SK-N-SH (cell line): ENCODE data around the gene SCNN1B. TPM values are rescaled to one million over a fixed set of nuclear protein-coding genes. Genes with fewer than 3 reads are reported as not detected.

Experiments used
- CTCF ChIA-PET: fragments of 300-600, 350-600 bp; formaldehyde crosslinking; extraction: SDS; loops from one replicate; lab custom pipeline; 2021; lab: Yijun Ruan, JAX
- POLR2A ChIA-PET: fragments of 350-600 bp; sonication (Branson Sonifier 250); formaldehyde crosslinking; extraction: SDS; loops from one replicate; lab custom pipeline; 2020; ENCODE audit warnings: antibody characterized with exemption, inconsistent platforms; lab: Yijun Ruan, JAX
- DNase-seq: peaks from one replicate; pipeline ENCODE4 v3.0.0; 2012
- H2AFZ ChIP-seq: fragments of 200-600 bp; sonication (generic); 2 replicates; pipeline ENCODE4 v1.8.1; 2016; ENCODE audit warnings: antibody characterized with exemption, mild to moderate bottlenecking, low read depth
- H3F3A ChIP-seq: fragments of 200-600 bp; sonication (generic); replicated peaks from 2 replicates; pipeline ENCODE3; 2016; ENCODE audit warnings: antibody characterized with exemption, mild to moderate bottlenecking; ENCODE audit not compliant: insufficient read depth
- H3K27ac ChIP-seq, 2 experiments: fragments of 200-500 bp in 1 of 2; fragments of 200-600 bp in 1 of 2; sonication (Bioruptor generic) in 1 of 2; sonication (generic), shearing (Covaris generic) in 1 of 2; 2 replicates each; pipeline versions ENCODE4 v1.5.1 to v1.6.1; 2014 to 2016; ENCODE audit warnings: low read depth in 2 of 2, inconsistent platforms in 1 of 2, low read length in 1 of 2, mild to moderate bottlenecking in 1 of 2, mixed read lengths in 1 of 2
- H3K27me3 ChIP-seq: fragments of 200-600 bp; sonication (generic), shearing (Covaris generic); 2 replicates; pipeline ENCODE4 v1.6.1; 2016; ENCODE audit warnings: mixed run types; ENCODE audit not compliant: insufficient read depth
- H3K36me3 ChIP-seq, 2 experiments: fragments of 200-500 bp in 1 of 2; fragments of 200-600 bp in 1 of 2; sonication (Bioruptor generic) in 1 of 2; sonication (generic) in 1 of 2; replicated peaks in 1 of 2; 2 replicates each; pipeline versions ENCODE3 to v1.5.1; 2014 to 2016; ENCODE audit warnings: low read length in 1 of 2, mild to moderate bottlenecking in 1 of 2; ENCODE audit not compliant: insufficient read depth in 2 of 2, control insufficient read depth in 1 of 2
- H3K4me1 ChIP-seq, 2 experiments: fragments of 200-500 bp in 1 of 2; fragments of 200-600 bp in 1 of 2; sonication (Bioruptor generic) in 1 of 2; sonication (generic), shearing (Covaris generic) in 1 of 2; 2 replicates each; pipeline versions ENCODE4 v1.5.1 to v1.6.1; 2014 to 2016; ENCODE audit warnings: low read depth in 1 of 2, low read length in 1 of 2, mixed run types in 1 of 2; ENCODE audit not compliant: insufficient read depth in 2 of 2, control insufficient read depth in 1 of 2
- H3K4me2 ChIP-seq: fragments of 200-600 bp; sonication (generic), shearing (Covaris generic); 2 replicates; pipeline ENCODE4 v1.6.1; 2017; ENCODE audit warnings: mixed run types
- H3K4me3 ChIP-seq, 2 experiments: fragments of 200-500 bp in 1 of 2; fragments of 200-600 bp in 1 of 2; sonication (Bioruptor generic) in 1 of 2; sonication (generic), shearing (Covaris generic) in 1 of 2; 2 replicates each; pipeline versions ENCODE4 v1.5.1 to v1.8.1; 2014 to 2016; ENCODE audit warnings: low read depth in 2 of 2, inconsistent platforms in 1 of 2, low read length in 1 of 2, mild to moderate bottlenecking in 1 of 2, mixed read lengths in 1 of 2, moderate library complexity in 1 of 2
- H3K79me2 ChIP-seq: fragments of 200-600 bp; sonication (generic); 2 replicates; pipeline ENCODE4 v1.8.1; 2017; ENCODE audit warnings: mild to moderate bottlenecking; ENCODE audit not compliant: insufficient read depth
- H3K9ac ChIP-seq: fragments of 200-600 bp; sonication (generic); 2 replicates; pipeline ENCODE4 v1.6.1; 2017; ENCODE audit warnings: mixed run types
- H3K9me2 ChIP-seq: fragments of 200-600 bp; sonication (generic); 2 replicates; pipeline ENCODE4 v1.6.1; 2017; ENCODE audit warnings: mixed run types
- H3K9me3 ChIP-seq: fragments of 200-600 bp; sonication (generic); 2 replicates; pipeline ENCODE4 v1.6.1; 2017; ENCODE audit warnings: mixed run types, mild to moderate bottlenecking, moderate library complexity
- H4K20me1 ChIP-seq: fragments of 200-600 bp; sonication (generic); 2 replicates; pipeline ENCODE4 v1.6.1; 2017; ENCODE audit warnings: mild to moderate bottlenecking, mixed run types; ENCODE audit not compliant: insufficient read depth
- CTCF ChIP-seq: fragments of 200-600 bp; sonication (generic); IDR thresholded peaks from 2 replicates; pipeline ENCODE4 v1.6.1; 2017; ENCODE audit warnings: antibody characterized with exemption, mild to moderate bottlenecking, moderate library complexity
- FOXJ3 ChIP-seq: sonication (generic); formaldehyde crosslinking; IDR thresholded peaks from 2 replicates; pipeline ENCODE4 v1.5.1; 2020; ENCODE audit warnings: mild to moderate bottlenecking, missing genetic modification reagents
- FOXM1 ChIP-seq: IDR thresholded peaks from 2 replicates; pipeline ENCODE4 v1.4.0; 2012; ENCODE audit warnings: low read depth, mild to moderate bottlenecking
- GABPA ChIP-seq: IDR thresholded peaks from 2 replicates; pipeline ENCODE4 v1.4.0; 2012; ENCODE audit warnings: low read depth, mild to moderate bottlenecking
- GATA2 ChIP-seq: sonication (generic); formaldehyde crosslinking; IDR thresholded peaks from 2 replicates; pipeline ENCODE4 v1.5.0; 2020; ENCODE audit warnings: mild to moderate bottlenecking, missing genetic modification reagents
- IRF3 ChIP-seq: fragments of 150-350 bp; IDR thresholded peaks from 2 replicates; pipeline ENCODE4 v1.6.1; 2016; ENCODE audit warnings: mild to moderate bottlenecking, low read depth, low read length
- NFIC ChIP-seq: IDR thresholded peaks from 2 replicates; pipeline ENCODE4 v1.4.0; 2012; ENCODE audit warnings: borderline replicate concordance
- NRF1 ChIP-seq: IDR thresholded peaks from 2 replicates; pipeline ENCODE4 v1.6.1; 2012; ENCODE audit warnings: low read depth, mild to moderate bottlenecking, low read length
- POLR2AphosphoS5 ChIP-seq: IDR thresholded peaks from 2 replicates; pipeline ENCODE4 v1.6.1; 2012; ENCODE audit warnings: low read depth, low read length
- RAD21 ChIP-seq: IDR thresholded peaks from 2 replicates; pipeline ENCODE4 v1.6.1; 2012; ENCODE audit warnings: mild to moderate bottlenecking, low read length
- REST ChIP-seq: IDR thresholded peaks from 2 replicates; pipeline ENCODE4 v1.6.1; 2012; ENCODE audit warnings: mild to moderate bottlenecking, low read depth, low read length, moderate library complexity
- RXRA ChIP-seq: IDR thresholded peaks from 2 replicates; pipeline ENCODE4 v1.4.0; 2012; ENCODE audit warnings: low read depth, mild to moderate bottlenecking, borderline replicate concordance
- TAF1 ChIP-seq: IDR thresholded peaks from 2 replicates; pipeline ENCODE4 v1.6.1; 2012; ENCODE audit warnings: low read depth, mild to moderate bottlenecking, low read length, moderate library complexity, borderline replicate concordance
- TCF12 ChIP-seq: IDR thresholded peaks from 2 replicates; pipeline ENCODE4 v1.4.0; 2012
- TEAD4 ChIP-seq: IDR thresholded peaks from 2 replicates; pipeline ENCODE4 v1.4.0; 2012; ENCODE audit warnings: mild to moderate bottlenecking, borderline replicate concordance; ENCODE audit not compliant: insufficient read depth
- YY1 ChIP-seq: IDR thresholded peaks from 2 replicates; pipeline ENCODE4 v1.4.0; 2012; ENCODE audit warnings: low read depth, mild to moderate bottlenecking
- WGBS: methylation state at CpG from one replicate; pipeline ENCODE4 v1.1.6; 2017; ENCODE audit warnings: low lambda C conversion rate; 5-methylcytosine and 5-hydroxymethylcytosine counted together
- polyA plus RNA-seq, 3 experiments: library from polyadenylated mRNA; depleted of rRNA; stranded (reverse); fragments of >200 nt; gene quantifications; 2 replicates each; pipeline ENCODE4 v1.2.3, GENCODE V29; 2012

Gene SCNN1B
- polyA plus RNA-seq, 1 of the 3 experiments (the other 2 are of a cell fraction), result not detected

- DNase-seq, result no peak
- no peak overlapping the region for H3K9ac ChIP-seq
- H3K27ac ChIP-seq, result no peak overlapping the region
- no peaks in the 10 kb centered on the region for H3K9me3 ChIP-seq
- WGBS, result 96% methylated on average over 21 of the region's 21 CpGs
- no peaks in the 10 kb centered on the region for H4K20me1 ChIP-seq
- H3K9me2 ChIP-seq, result no peaks in the 10 kb centered on the region
- no peaks in the 10 kb centered on the region for H3K79me2 ChIP-seq
- CTCF ChIA-PET, result interaction anchor here (2.4 to 2.7 kb wide), 2 partner anchors 26 to 225 kb away, joined by 8 to 12 read pairs; partner anchors contain the start of gene SCNN1G
- H3K4me1 ChIP-seq, result peaks cover 0 to 4% of the 10 kb centered on the region in 2 experiments; a peak in 1 of 4 replicates
- no peaks in the 10 kb centered on the region for H3K27me3 ChIP-seq
- H2AFZ ChIP-seq, result no peak overlapping the region
- POLR2A ChIA-PET, result no interaction called here
- no peaks in the 10 kb centered on the region for H3F3A ChIP-seq
- H3K36me3 ChIP-seq, result peaks cover 37 to 52% of the 10 kb centered on the region in 2 experiments
- no peak overlapping the region for H3K4me2 ChIP-seq
- TF ChIP-seq NFIC, result no peak
- no peak for TF ChIP-seq CTCF
- no peak for TF ChIP-seq IRF3
- TF ChIP-seq FOXM1, result no peak
- TF ChIP-seq NRF1, result no peak
- TF ChIP-seq TEAD4, result no peak
- TF ChIP-seq TAF1, result no peak
- no peak for TF ChIP-seq FOXJ3 (CRISPR knock-in tag)
- no peak for TF ChIP-seq GABPA
- TF ChIP-seq YY1, result no peak
- no peak for TF ChIP-seq POLR2AphosphoS5
- no peak for TF ChIP-seq TCF12
- no peak for TF ChIP-seq RAD21
- TF ChIP-seq REST, result no peak
- no peak for TF ChIP-seq GATA2
- no peak for TF ChIP-seq RXRA
- no peak overlapping the region for H3K4me3 ChIP-seq
These were observed 106.2 kb downstream of the SCNN1B start for GRCh38 chr16:23408242-23408822.
